Stimulated activated effector memory CD8-positive, alpha-beta T cell treated with anti-CD3 and anti-CD28 coated beads, Interleukin-12 subunit alpha, Interleukin-12 subunit beta, amount 100 ng/mL, for 72 hours (primary cell): ENCODE measurements around the gene PKP1.
A peak's percentile ranks its signal among the peaks of the same experiment; 100 is the strongest.
"Not testable (repeated sequence)": the region's sequence is repeated elsewhere in the genome, so short reads cannot be mapped to it uniquely, and the experiment has no call there.

ENCODE experiments used
- ATAC-seq: fragments of 150-1000 bp; cut with Tn5 transposase; 2 replicates; pipeline ENCODE4 v1.10.0; 2021
- DNase-seq, 2 donors: peaks; one replicate each; pipeline ENCODE4 v3.0.0; 2021 to 2022; ENCODE audit warnings: low spot score in 2 of 2
- H3K27ac Mint-ChIP-seq: one replicate; pipeline ENCODE4 v1.8.0; 2022; ENCODE audit warnings: mild to moderate bottlenecking, mixed read lengths
- H3K36me3 Mint-ChIP-seq: one replicate; pipeline ENCODE4 v1.8.0; 2022; ENCODE audit warnings: mild to moderate bottlenecking, mixed read lengths
- H3K4me1 Mint-ChIP-seq: one replicate; pipeline ENCODE4 v1.8.0; 2022; ENCODE audit warnings: mixed read lengths
- H3K4me3 Mint-ChIP-seq: one replicate; pipeline ENCODE4 v1.8.0; 2022; ENCODE audit warnings: mild to moderate bottlenecking, mixed read lengths
- H3K9me3 Mint-ChIP-seq: one replicate; pipeline ENCODE4 v1.8.0; 2022; ENCODE audit warnings: mixed read lengths

Gene PKP1

DNA sequence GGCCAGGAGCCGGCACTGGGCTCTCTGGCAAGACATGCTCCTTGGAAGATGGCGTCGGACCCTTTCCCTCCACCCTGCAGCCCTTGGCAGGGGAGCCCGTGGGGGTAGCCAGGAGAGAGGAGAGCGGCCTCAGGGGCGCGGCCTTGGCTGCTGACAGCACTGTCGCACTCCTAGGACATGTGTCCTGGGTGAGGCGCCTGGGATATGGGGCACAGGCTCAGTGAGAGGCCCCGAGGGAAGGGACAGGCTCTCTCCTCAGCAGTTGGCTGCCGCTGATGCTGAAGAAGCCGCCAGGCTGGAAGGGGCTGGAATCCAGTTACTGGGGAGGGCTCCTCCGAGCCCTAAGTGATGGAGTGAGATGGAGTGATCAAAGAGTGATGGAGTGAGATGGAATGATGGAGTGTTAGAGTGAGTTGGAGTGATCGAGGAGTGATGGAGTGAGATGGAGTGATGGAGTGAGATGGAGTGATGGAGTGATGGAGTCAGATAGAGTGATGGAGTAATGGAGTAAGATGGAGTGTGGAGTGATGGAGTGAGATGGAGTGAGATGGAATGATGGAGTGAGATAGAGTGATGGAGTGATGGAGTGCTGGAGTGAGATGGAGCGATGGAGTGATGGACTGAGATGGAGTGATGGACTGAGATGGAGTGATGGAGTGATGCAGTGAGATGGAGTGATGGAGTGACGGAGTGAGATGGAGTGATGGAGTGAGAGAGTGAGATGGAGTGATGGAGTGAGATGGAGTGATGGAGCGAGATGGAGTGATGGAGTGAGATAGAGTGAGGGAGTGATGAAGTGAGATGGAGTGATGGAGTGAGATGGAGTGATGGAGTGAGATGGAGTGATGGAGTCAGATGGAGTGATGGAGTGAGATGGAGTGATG, 27.6 kb upstream of the PKP1 start:
- DNase-seq (no peak), ATAC-seq (no peak)
- Mint-ChIP-seq H3K27ac (no peak overlapping the region), H3K36me3 (no peaks in the 10 kb centered on the region), H3K4me3 (no peak overlapping the region), H3K9me3 (no peaks in the 10 kb centered on the region), H3K4me1 (no peaks in the 10 kb centered on the region)

DNA sequence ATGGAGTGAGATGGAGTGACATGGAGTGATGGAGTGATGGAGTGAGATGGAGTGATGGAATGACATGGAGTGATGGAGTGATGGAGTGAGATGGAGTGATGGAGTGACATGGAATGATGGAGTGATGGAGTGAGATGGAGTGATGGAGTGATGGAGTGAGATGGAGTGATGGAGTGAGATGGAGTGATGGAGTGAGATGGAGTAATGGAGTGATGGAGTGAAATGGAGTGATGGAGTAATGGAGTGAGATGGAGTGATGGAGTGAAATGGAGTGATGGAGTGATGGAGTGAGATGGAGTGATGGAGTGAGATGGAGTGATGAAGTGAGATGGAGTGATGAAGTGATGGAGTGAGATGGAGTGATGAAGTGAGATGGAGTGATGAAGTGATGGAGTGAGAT, 25.2 kb upstream of the PKP1 start:
- not testable (repeated sequence) for H3K4me1 Mint-ChIP-seq, H3K36me3 Mint-ChIP-seq, ATAC-seq, DNase-seq, H3K4me3 Mint-ChIP-seq, H3K27ac Mint-ChIP-seq, H3K9me3 Mint-ChIP-seq

DNA sequence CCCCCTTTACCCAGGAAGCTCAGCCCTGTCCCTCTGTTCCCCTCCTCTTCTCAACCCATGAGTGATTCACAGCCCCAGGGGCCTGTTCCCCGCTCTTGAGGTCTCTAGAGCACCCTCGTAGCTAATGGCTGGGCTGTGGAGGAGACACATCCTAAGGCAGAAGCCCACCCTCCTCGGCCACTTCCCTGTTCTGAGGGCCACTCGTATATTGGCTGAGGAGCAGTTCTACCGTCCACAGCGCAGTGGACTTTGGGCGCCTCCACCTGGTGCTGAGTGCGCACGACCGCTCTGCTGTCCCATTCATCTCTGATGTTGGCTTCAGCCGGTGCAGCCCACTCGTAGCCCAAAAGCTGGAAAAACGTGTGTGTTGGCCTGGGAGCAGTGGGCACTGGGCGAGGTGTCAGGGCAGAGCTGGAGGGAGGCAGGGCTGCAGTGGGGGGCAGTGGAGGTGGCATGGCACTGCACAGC, 24.5 kb upstream of the PKP1 start:
- Mint-ChIP-seq H3K4me3 (no peak overlapping the region), H3K9me3 (no peaks in the 10 kb centered on the region), H3K4me1 (no peaks in the 10 kb centered on the region), H3K36me3 (no peaks in the 10 kb centered on the region), H3K27ac (no peak overlapping the region)
- ATAC-seq (no peak), DNase-seq (no peak)

DNA sequence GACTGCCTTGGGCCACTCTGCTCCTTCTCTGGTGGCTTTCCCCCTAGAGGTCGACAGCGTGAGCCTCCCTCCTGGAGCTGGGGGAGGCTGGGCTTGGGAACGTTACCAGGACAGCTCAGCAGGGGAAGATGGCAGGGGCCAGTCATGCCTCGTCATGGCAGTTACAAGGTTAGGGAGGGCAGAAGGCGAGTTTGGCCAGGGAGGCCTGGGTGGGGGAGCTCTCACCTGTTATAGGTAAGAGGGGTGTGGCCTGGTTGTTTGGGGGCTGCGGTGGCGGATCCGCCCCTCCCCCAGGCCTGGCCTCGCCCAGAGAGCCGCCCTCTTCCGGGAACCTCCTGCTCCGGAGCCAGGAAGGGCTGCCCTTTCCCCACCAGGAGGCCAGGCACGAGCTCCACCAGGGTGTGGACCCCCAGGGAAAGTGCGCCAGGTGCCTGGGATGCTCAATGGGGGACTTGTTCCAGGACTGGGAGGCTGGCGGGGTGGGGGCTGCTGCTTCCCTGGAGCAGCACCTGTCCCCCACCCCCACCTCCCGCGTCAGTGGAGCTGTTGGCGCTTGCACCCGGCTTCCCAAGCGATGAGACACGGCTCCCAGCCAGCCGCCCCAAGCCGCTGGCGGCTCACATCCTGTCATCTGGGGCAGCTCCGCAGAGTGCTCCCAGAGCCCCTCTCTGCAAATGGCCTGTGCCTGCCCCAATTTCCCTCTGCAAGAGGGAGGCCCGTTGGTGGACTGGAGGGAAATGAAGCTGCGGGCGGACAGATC, 23.6 kb upstream of the PKP1 start:
- H3K36me3 Mint-ChIP-seq: no peaks in the 10 kb centered on the region
- H3K4me1 Mint-ChIP-seq: no peaks in the 10 kb centered on the region
- H3K4me3 Mint-ChIP-seq: no peak overlapping the region
- H3K27ac Mint-ChIP-seq: no peak overlapping the region
- DNase-seq (no peak), ATAC-seq (no peak)
- H3K9me3 Mint-ChIP-seq: no peaks in the 10 kb centered on the region

DNA sequence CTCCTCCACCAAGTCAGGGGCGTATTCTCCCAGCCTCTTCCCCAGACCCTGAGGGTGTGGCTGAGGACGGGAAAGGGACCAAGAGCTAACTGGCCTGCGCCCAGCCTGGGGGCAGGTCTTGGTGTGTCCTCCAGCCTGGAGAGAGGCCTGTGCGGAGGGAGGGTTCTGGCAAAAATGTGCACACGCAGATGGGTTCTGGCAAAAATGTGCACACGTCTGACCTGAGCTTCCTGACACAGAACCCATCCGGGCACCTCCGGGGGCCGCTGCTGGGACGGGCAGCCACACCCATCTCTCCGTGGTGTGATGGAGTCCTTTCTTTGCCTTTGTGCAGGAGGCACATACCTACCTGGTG, 23.1 kb upstream of the PKP1 start:
- ATAC-seq (no peak), DNase-seq (no peak)
- Mint-ChIP-seq H3K4me3 (no peak overlapping the region), H3K9me3 (no peaks in the 10 kb centered on the region), H3K27ac (no peak overlapping the region), H3K4me1 (no peaks in the 10 kb centered on the region), H3K36me3 (no peaks in the 10 kb centered on the region)

DNA sequence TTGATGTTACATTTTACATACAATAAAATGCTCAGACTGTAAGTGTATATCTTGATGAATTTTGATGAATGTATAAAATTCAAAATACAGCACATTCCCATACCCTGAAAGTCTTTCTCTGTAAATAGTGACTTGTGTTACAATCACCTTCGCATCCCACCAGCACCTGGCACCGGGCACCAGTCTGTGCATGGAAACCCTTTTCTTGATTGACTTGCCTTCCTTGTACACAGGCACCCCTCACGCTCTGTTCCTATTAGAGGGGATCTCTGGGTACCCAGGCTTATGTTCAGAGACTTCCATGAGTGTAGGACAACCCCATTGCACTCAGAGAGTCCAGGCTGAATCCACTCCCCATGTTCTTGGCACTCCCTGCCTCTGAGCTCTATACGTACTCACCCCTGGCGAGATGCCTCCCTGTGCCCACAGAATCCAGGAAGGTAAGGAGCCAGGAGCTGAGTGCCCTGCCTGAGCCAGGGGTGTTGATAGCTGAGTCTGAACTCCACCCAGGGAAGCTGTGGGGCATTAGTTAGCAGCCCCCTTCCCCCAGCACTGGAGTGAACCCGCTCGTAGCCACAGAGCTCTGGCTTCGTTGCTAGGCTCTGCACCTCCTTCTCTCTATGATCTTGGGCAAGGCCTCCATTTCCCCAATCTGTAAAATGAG, 22.5 kb upstream of the PKP1 start:
- no peak for ATAC-seq
- no peaks in the 10 kb centered on the region for H3K9me3 Mint-ChIP-seq
- H3K27ac Mint-ChIP-seq: no peak overlapping the region
- no peak overlapping the region for H3K4me3 Mint-ChIP-seq
- H3K36me3 Mint-ChIP-seq: no peaks in the 10 kb centered on the region
- DNase-seq: peak in 1 of 2 donors; percentile 37
- no peaks in the 10 kb centered on the region for H3K4me1 Mint-ChIP-seq

DNA sequence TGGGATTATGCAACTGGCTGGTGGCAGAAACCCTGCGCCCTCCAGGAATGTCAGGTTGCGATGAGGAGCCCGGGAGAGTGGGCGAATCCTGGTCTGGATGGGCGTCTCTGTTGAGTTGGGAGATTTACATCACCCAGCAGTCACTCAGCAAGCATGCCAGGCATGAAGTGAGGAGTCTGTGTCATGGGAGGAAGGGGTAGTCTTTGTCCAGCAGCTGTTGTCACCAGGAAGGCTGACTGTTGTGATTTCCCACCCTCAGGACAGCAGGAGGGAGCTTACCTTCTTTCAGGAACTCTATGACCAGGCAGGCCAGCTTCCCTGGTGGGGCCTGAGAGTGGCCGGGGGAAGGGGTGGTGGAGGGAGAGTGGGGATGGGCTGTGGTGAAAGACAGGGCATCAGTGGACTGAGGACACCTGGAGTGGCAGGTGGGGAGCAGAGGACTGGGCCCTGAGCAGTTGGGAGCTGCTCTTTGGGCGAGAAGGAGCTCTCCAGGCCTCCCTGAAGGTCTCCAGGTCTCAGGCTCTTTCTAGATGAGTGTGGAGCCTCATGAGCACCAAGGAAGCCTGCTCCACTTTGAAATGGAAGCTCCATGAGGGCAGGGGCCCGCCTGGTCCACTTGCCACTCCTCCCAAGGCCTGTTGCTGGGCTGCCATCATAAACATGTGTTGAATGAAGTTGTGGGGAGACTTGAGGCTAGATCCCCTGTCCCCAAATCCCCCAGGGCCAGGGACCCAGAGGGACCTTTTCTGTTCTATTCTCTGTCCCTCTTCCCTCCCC, 21.3 kb upstream of the PKP1 start:
- Mint-ChIP-seq H3K4me1 (no peaks in the 10 kb centered on the region), H3K36me3 (no peaks in the 10 kb centered on the region), H3K9me3 (no peaks in the 10 kb centered on the region), H3K27ac (no peak overlapping the region), H3K4me3 (no peak overlapping the region)
- DNase-seq: peak in 1 of 2 donors; percentile 40
- ATAC-seq: peak; percentile 11

DNA sequence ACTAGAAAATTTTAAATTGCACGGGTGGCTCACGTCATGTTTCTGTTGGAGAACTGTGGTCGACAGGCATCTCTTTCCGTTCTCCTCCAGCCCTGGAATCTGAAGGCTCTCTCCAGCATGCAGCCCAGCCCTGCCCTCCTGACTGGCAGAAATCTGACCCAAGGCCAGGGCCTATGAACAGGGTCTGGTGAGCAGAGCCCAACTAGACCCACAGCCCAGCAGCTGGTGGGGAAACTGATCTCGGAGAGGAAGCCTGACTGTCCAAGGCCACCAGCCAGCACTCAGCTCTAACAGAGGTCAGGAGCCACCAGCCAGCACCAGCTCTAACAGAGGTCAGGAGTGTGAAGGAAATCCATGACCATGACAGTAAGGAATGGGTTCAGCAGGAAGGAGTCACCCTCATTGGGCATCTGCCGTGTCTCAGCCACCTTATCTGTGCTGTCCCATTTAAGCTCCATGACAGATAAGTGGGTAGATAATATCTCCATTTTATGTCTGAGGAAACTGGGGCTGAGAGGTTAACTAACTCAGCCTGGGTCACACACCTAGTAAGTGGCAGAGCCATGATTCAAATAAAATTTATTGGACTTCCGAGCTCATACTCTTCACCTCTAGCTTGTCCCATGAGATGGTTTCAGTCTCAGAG, 20.2 kb upstream of the PKP1 start:
- Mint-ChIP-seq H3K9me3 (no peaks in the 10 kb centered on the region), H3K4me1 (no peaks in the 10 kb centered on the region), H3K4me3 (no peak overlapping the region), H3K27ac (no peak overlapping the region), H3K36me3 (no peaks in the 10 kb centered on the region)
- DNase-seq: peak in 1 of 2 donors; percentile 32
- no peak for ATAC-seq

DNA sequence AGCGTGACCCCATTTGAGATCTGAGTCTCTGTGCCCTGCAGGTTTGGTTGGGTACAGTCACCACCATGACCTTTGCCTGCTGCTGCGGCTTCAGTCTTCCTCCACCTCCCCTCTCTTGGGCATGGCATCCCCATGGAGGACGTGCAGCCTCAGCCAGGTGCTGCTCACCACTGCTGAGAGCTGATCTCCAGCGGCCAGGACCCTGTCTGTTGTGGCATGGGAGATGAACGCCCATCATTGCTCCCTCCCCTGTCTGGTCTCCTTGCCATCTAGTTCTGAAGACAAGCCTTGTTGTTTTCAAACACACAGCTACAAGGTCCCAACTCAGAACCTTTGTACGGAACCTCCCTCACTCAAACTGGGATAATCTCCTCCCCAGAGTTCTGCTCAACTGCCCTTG, 19.2 kb upstream of the PKP1 start:
- DNase-seq (peak in 1 of 2 donors; percentile 33), ATAC-seq (no peak)
- H3K27ac Mint-ChIP-seq: no peak overlapping the region
- no peaks in the 10 kb centered on the region for H3K36me3 Mint-ChIP-seq
- H3K9me3 Mint-ChIP-seq: no peaks in the 10 kb centered on the region
- no peak overlapping the region for H3K4me3 Mint-ChIP-seq
- H3K4me1 Mint-ChIP-seq: no peaks in the 10 kb centered on the region

DNA sequence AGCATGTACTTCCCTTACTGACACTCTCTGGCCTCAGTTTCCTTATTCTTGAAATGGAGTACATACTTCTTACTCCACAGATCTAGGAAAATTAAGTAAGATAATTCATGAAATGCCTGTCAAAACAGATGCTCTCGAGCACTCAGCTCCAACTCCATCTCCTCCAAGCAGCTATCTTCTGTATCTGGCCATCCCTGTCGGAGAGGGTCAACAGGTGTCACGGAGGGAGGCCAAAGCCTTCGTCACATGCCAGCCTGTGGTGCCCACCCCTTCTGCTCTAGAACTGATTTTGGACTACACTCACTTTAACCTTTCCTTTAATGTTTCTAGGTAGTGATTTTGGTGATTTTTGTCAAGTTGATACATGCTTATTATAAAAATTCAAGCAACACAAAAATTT, 18.8 kb upstream of the PKP1 start:
- DNase-seq (peak in 1 of 2 donors; percentile 22), ATAC-seq (no peak)
- Mint-ChIP-seq H3K4me3 (no peak overlapping the region), H3K27ac (no peak overlapping the region), H3K36me3 (no peaks in the 10 kb centered on the region), H3K4me1 (no peaks in the 10 kb centered on the region), H3K9me3 (no peaks in the 10 kb centered on the region)

DNA sequence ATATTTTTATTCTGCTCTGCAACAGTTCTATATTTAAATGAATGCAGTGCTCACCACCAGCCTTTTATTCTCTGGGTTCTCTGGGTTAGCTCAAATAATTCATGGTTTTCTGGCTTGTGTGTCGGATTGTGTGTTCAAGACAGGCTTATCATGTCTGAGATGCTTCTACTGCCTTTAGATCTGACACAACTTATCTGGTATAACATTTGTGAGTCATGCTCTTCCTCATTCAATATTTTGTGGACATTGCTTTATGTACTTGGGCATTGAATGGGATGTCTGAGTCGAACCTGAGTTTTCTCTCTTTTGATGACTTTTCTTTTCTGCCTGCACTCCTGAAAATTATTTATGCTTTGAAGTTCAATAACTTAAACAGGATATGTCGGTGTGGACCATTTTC, 17.6 kb upstream of the PKP1 start:
- Mint-ChIP-seq H3K27ac (no peak overlapping the region), H3K9me3 (no peaks in the 10 kb centered on the region), H3K4me3 (no peak overlapping the region), H3K36me3 (no peaks in the 10 kb centered on the region), H3K4me1 (no peaks in the 10 kb centered on the region)
- no peak for DNase-seq
- no peak for ATAC-seq

DNA sequence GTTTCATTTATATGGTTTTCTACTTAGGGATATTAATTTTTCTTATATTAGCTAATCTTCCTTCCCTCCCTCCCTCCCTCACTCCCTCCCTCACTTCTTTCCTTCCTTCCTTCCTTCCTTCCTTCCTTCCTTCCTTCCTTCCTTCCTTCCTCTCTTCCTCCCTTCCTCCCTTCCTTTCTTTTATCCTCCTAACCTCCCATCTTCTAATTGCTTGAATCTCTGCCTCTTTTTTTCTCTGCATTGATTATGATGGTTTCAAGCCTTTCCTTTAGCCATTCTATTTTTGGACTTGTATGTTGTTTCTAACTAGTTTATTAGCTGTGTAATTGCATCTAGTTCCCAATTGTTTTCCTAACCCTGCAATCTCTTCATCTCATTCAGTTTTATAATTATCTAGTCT, 17.0 kb upstream of the PKP1 start:
- ATAC-seq (no peak), DNase-seq (no peak)
- H3K4me1 Mint-ChIP-seq: no peaks in the 10 kb centered on the region
- H3K4me3 Mint-ChIP-seq: no peak overlapping the region
- no peak overlapping the region for H3K27ac Mint-ChIP-seq
- H3K9me3 Mint-ChIP-seq: no peaks in the 10 kb centered on the region
- H3K36me3 Mint-ChIP-seq: no peaks in the 10 kb centered on the region

DNA sequence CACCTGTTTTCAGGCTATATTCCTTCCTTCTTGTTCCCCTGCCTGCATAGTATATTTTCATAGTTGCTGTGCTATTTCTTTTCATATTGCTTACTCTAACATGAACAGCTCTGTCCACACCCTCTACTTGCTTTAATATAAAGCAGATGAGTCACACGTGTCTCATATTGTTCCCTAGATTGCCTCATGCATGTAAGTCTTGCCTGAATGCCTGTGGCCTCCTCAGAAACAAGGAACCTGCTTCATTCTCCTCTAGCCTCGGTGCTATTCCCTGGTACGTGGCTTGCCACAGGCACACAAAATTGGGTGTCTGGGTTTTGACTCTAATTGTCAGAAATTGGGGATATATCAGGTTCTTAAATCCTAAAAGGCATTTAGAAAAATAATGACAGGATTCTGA, 16.5 kb upstream of the PKP1 start:
- Mint-ChIP-seq H3K4me1 (no peaks in the 10 kb centered on the region), H3K9me3 (no peaks in the 10 kb centered on the region), H3K4me3 (no peak overlapping the region), H3K27ac (no peak overlapping the region), H3K36me3 (no peaks in the 10 kb centered on the region)
- ATAC-seq: no peak
- peak in 1 of 2 donors; percentile 13 for DNase-seq

DNA sequence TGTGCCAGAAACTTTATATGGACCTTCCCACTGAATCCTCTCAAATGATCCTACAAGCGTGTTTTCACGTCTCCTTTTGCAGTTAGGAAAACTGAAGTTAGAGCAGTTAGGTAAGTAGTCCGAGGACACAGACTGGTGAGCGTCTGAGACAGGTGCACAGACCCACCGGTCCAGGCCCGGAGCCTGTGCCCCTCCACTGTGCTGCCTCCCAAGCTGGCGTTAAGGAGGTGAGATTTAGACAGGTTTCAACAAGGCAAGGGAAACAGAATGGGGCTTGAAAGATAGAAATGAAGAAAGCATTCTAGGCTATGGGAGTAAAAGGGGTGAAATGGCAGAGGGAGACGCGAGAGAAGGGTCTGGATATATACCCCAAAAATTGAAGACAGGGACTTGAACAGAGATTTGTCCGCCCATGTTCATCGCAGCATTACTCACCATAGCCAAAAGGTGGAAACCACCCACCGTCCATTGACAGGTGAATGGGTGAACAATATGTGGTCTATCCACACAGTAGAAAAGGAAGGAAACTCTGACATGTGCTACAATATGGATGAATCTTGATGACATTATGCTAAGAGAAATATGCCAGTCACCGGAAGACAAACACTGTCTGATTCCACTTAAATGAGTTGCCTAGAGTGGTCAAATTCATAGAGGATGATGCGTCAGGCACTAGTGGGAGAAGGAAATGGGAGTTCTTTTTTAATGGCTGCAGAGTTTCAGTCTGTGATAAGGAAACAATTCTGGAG, 15.7 kb upstream of the PKP1 start:
- no peak for ATAC-seq
- H3K4me1 Mint-ChIP-seq: no peaks in the 10 kb centered on the region
- peak in 1 of 2 donors; percentile 18 for DNase-seq
- H3K9me3 Mint-ChIP-seq: no peaks in the 10 kb centered on the region
- no peaks in the 10 kb centered on the region for H3K36me3 Mint-ChIP-seq
- no peak overlapping the region for H3K4me3 Mint-ChIP-seq
- H3K27ac Mint-ChIP-seq: no peak overlapping the region
